Breast epithelium (tissue), 4 donors: Measurements from ENCODE around the gene CEP295NL. TPM values are rescaled to one million over a fixed set of nuclear protein-coding genes. Genes with fewer than 3 reads are reported as not detected.
"Not testable (repeated sequence)": the region's sequence is repeated elsewhere in the genome, so short reads cannot be mapped to it uniquely, and the experiment has no call there.

Experiments used
- DNase-seq, 2 donors: peaks; one replicate each; pipeline ENCODE4 v3.0.0-alpha.2; 2019; ENCODE audit warnings: low spot score in 2 of 2
- H3K27ac ChIP-seq, 2 donors: fragments of 200-600 bp; sonication (generic) in 1 of 2; one replicate each; pipeline ENCODE4 v1.5.1; 2016 to 2019; ENCODE audit warnings: mild to moderate bottlenecking in 1 of 2
- H3K27me3 ChIP-seq, 2 donors: fragments of 200-600 bp; sonication (generic) in 1 of 2; one replicate each; pipeline versions ENCODE4 v1.5.1 to v1.6.0; 2017 to 2019; ENCODE audit warnings: control low read depth in 1 of 2, mild to moderate bottlenecking in 1 of 2
- H3K36me3 ChIP-seq: fragments of 200-600 bp; one replicate; pipeline ENCODE4 v1.5.1; 2019
- H3K4me1 ChIP-seq, 2 donors: fragments of 200-600 bp; sonication (generic); one replicate each; pipeline ENCODE4 v1.5.1; 2016 to 2019; ENCODE audit warnings: control low read depth in 1 of 2
- H3K4me3 ChIP-seq, 3 donors: fragments of 200-600 bp; sonication (generic); 1 replicate in 2 of 3; 2 replicates in 1 of 3; pipeline ENCODE4 v1.5.1; 2016 to 2019; ENCODE audit warnings: mild to moderate bottlenecking in 3 of 3, moderate library complexity in 2 of 3
- H3K9me3 ChIP-seq, 2 donors: fragments of 200-600 bp; sonication (generic) in 1 of 2; one replicate each; pipeline ENCODE4 v1.5.1; 2016 to 2019; ENCODE audit warnings: control low read depth in 1 of 2
- CTCF ChIP-seq, 3 donors: fragments of 450-650 bp; IDR thresholded peaks; one replicate each; pipeline ENCODE4 v1.5.1; 2016 to 2017; ENCODE audit warnings: antibody characterized with exemption in 3 of 3, mild to moderate bottlenecking in 3 of 3, moderate library complexity in 3 of 3
- POLR2A ChIP-seq: fragments of 450-650 bp; IDR thresholded peaks from one replicate; pipeline ENCODE4 v1.6.1; 2016; ENCODE audit warnings: antibody characterized with exemption, mild to moderate bottlenecking, moderate library complexity
- POLR2AphosphoS5 ChIP-seq, 3 donors: sonication (generic); formaldehyde crosslinking; IDR thresholded peaks; one replicate each; pipeline ENCODE4 v1.6.1; 2017; ENCODE audit warnings: antibody characterized with exemption in 3 of 3
- intact Hi-C: fragments of 100-400 bp; cut with DNase I; formaldehyde crosslinking; loops from one replicate; pipeline ENCODE4 v1.15.1; 2023; ENCODE audit warnings: low total_unique reads
- total RNA-seq, 3 donors: library from RNA; depleted of rRNA; stranded (reverse); fragments of >200 nt; gene quantifications; one replicate each; pipeline ENCODE4 v1.1.0, GENCODE V29; 2016

Gene CEP295NL
- total RNA-seq, 3 donors from 2014 or later, result 1.8 to 7.2 (median 2.6) TPM

DNA sequence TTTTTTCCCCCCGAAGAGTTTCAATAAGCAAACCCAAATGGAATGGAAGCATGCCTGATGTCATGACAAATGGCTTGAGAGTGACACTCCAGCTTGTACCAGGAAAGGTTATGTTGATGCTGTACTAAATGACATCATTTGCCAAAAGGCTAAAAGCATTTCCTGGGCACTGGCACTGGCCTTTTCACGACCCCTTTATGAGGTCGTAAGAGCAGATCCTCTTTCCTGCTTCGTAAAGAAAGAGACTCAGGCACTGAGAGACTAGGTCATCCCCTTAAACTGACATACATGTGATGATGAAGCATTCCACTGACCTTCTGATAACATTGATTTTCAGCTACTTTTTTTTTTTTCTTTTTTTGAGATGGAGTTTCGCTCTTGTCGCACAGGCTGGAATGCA, 30.5 kb downstream of the CEP295NL start:
- Histone ChIP-seq H3K36me3 (no peaks in the 10 kb centered on the region), H3K27me3 (no peaks in the 10 kb centered on the region), H3K9me3 (no peaks in the 10 kb centered on the region), H3K4me3 (no peak overlapping the region), H3K27ac (no peak overlapping the region), H3K4me1 (peaks cover 0 to 2% of the 10 kb centered on the region in 2 donors)
- no peak for DNase-seq
- intact Hi-C loops, result no loop called here
- TF ChIP-seq CTCF (IDR thresholded peaks at IDR 0.05) (no peak), POLR2AphosphoS5 (IDR thresholded peaks at IDR 0.05) (no peak), POLR2A (no peak)

- Histone ChIP-seq H3K27me3 (no peaks in the 10 kb centered on the region), H3K9me3 (no peaks in the 10 kb centered on the region), H3K27ac (no peak overlapping the region), H3K4me3 (no peak overlapping the region), H3K36me3 (no peaks in the 10 kb centered on the region), H3K4me1 (peaks cover 0 to 2% of the 10 kb centered on the region in 2 donors)
- no peak for DNase-seq
- TF ChIP-seq POLR2AphosphoS5 (IDR thresholded peaks at IDR 0.05) (no peak), POLR2A (no peak), CTCF (IDR thresholded peaks at IDR 0.05) (no peak)
- intact Hi-C loops, result no loop called here
These were observed 32.4 kb downstream of the CEP295NL start for GRCh38 chr17:78870621-78871020.

DNA sequence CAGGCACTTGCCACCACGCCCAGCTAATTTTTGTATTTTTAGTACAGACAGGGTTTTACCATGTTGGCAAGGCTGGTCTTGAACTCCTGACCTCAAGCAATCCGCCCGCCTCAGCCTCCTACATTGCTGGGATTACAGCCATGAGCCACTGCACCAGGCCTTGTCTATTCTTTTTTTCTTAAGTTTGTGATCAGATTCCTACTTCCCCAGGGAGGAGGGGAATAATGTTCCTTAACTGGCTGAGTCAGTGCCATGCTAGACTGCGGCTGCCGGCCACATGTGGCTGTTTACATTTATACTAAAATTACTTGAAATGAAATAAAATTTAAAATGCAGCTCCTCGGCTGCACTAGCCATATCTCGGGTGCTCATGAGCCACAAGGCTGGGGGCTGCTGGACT, 34.6 kb downstream of the CEP295NL start:
- intact Hi-C loops, result loop anchor here (10.0 kb wide), 1 partner anchor 106 kb away; the partner anchor contains the start of gene LGALS3BP
- Histone ChIP-seq H3K9me3 (no peaks in the 10 kb centered on the region), H3K36me3 (no peaks in the 10 kb centered on the region), H3K27me3 (no peaks in the 10 kb centered on the region), H3K4me3 (no peak overlapping the region), H3K27ac (no peak overlapping the region), H3K4me1 (no peaks in the 10 kb centered on the region)
- no peak for DNase-seq
- TF ChIP-seq CTCF (IDR thresholded peaks at IDR 0.05) (no peak), POLR2AphosphoS5 (IDR thresholded peaks at IDR 0.05) (no peak), POLR2A (no peak)

GRCh38 chr17:78867046-78867445, 36.0 kb downstream of the CEP295NL start:
- not testable (repeated sequence) for H3K9me3 ChIP-seq, H3K4me3 ChIP-seq, H3K27me3 ChIP-seq, H3K27ac ChIP-seq, H3K4me1 ChIP-seq, H3K36me3 ChIP-seq, DNase-seq
- intact Hi-C loops, result loop anchor here (10.0 kb wide), 1 partner anchor 108 kb away; the partner anchor contains the start of gene LGALS3BP

DNA sequence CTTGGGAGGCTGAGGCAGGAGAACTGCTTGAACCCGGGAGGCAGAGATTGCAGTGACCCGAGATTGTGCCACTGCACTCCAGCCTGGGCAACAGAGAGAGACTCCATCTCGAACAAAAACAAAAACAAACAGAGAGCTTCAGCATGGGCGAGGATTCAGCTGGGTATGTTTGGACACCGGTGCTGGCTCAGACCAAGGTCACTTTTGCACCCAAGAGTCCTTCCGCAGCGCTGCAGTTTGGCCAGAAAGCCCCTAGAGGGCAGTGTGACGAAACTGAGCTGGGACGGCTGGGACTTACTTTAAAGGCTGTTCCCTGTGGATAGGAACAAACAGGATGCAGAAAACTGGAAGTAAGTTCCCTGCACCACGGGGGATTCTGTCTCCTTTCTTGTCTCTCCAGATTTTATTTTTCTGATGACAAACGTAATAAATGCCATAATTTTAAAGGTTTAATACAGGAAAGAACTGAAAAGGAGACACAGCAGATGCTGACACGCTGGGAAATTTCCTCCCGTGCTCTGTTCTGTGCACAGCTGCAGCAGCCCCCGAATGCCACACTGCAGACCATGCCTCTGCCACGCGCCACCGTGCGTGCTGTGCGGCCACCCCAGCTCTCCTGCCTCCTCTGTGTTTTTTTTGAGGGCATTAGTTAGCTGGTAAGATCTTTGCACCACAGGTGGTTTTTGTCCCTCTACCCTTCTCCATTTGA, 37.2 kb downstream of the CEP295NL start:
- Histone ChIP-seq H3K27me3 (no peaks in the 10 kb centered on the region), H3K4me3 (no peak overlapping the region), H3K27ac (no peak overlapping the region), H3K9me3 (no peaks in the 10 kb centered on the region), H3K4me1 (no peaks in the 10 kb centered on the region), H3K36me3 (no peaks in the 10 kb centered on the region)
- DNase-seq, result peak; percentile 62 to 85
- TF ChIP-seq POLR2AphosphoS5 (IDR thresholded peaks at IDR 0.05) (no peak), CTCF (IDR thresholded peaks at IDR 0.05) (peak; percentile 69 to 87 (median 84))
- intact Hi-C loops, result loop anchor here (2.0 to 10.0 kb wide), 2 partner anchors 57 to 109 kb away; partner anchors contain the start of gene LGALS3BP
